ENCODE data around the gene SLX4.

DNA sequence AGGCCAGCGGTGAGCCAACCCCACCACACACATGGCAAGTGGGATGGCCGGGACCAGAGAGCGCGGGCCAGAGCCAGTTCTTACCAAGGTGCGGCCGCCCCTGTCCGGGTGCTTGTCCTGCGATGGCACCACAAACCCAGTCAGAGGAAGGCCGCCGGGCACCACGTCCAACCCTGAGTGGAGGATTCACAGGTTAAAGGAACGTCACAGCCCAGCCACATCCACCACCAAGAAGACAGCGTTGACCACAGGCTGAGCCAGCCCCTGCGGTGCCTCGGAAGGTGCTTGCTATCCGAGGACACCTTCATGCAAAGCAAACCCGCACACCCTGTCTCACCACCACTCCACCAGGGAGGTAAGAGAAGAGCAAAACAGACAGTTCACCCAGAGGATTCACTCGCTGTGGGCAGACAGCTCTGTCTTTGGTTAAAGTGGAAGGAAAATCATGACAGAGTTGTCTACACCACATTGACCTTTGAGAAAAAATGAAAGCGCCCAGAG is 15.8 kb downstream of the SLX4 start:
- TF ChIP-seq, protein P1, sequence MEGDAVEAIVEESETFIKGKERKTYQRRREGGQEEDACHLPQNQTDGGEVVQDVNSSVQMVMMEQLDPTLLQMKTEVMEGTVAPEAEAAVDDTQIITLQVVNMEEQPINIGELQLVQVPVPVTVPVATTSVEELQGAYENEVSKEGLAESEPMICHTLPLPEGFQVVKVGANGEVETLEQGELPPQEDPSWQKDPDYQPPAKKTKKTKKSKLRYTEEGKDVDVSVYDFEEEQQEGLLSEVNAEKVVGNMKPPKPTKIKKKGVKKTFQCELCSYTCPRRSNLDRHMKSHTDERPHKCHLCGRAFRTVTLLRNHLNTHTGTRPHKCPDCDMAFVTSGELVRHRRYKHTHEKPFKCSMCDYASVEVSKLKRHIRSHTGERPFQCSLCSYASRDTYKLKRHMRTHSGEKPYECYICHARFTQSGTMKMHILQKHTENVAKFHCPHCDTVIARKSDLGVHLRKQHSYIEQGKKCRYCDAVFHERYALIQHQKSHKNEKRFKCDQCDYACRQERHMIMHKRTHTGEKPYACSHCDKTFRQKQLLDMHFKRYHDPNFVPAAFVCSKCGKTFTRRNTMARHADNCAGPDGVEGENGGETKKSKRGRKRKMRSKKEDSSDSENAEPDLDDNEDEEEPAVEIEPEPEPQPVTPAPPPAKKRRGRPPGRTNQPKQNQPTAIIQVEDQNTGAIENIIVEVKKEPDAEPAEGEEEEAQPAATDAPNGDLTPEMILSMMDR (IDR thresholded peaks at IDR 0.05 in 2 of 3, conservative IDR thresholded peaks at IDR 0.05 in 1 of 3; ENCODE audit: insufficient read depth in 2 of 3, low read depth in 1 of 3, low read length in 3 of 3): no peak
- TF ChIP-seq ZSCAN29 (IDR thresholded peaks at IDR 0.05) (no peak), JUND (IDR thresholded peaks at IDR 0.05; ENCODE audit: borderline replicate concordance, low read depth, low read length) (no peak), JUND (tag; IDR thresholded peaks at IDR 0.05; ENCODE audit: borderline replicate concordance, low read depth, low read length) (no peak)
